WTC11 (cell line): ENCODE measurements around the gene MRTFB. TPM values are rescaled to one million over a fixed set of nuclear protein-coding genes. Genes with fewer than 3 reads are reported as not detected.

ENCODE experiments used
- ATAC-seq: fragments of 200-7000 bp; cut with Tn5 transposase; 2 replicates; pipeline ENCODE4 v1.10.0; 2021; ENCODE audit warnings: mild to moderate bottlenecking, moderate library complexity
- CTCF ChIA-PET: fragments of 300-600 bp; sonication (Branson Sonifier 250); formaldehyde crosslinking; loops from one replicate; lab custom pipeline; 2021; ENCODE audit warnings: antibody characterized with exemption; lab: Charles Lee
- POLR2A ChIA-PET: fragments of 350-600 bp; sonication (Branson Sonifier 250); formaldehyde crosslinking; loops from one replicate; lab custom pipeline; 2021; ENCODE audit warnings: antibody characterized with exemption; lab: Charles Lee
- DNase-seq: peaks from one replicate; pipeline ENCODE4 v3.0.0; 2021; ENCODE audit warnings: low spot score
- H3K27ac Mint-ChIP-seq: 2 replicates; pipeline ENCODE4 v1.8.0; 2021; ENCODE audit warnings: mixed read lengths
- H3K27me3 Mint-ChIP-seq: 2 replicates; pipeline ENCODE4 v1.8.0; 2021; ENCODE audit warnings: low read depth, mild to moderate bottlenecking, moderate library complexity, mixed read lengths
- H3K36me3 Mint-ChIP-seq: 2 replicates; pipeline ENCODE4 v1.8.0; 2021; ENCODE audit warnings: mixed read lengths
- H3K4me1 Mint-ChIP-seq: 2 replicates; pipeline ENCODE4 v1.8.0; 2022; ENCODE audit warnings: mixed read lengths
- H3K4me3 Mint-ChIP-seq: 2 replicates; pipeline ENCODE4 v1.8.0; 2021; ENCODE audit warnings: mild to moderate bottlenecking, moderate library complexity, mixed read lengths
- H3K9me3 Mint-ChIP-seq: 2 replicates; pipeline ENCODE4 v1.8.0; 2021; ENCODE audit warnings: mixed read lengths
- ATF6 ChIP-seq: sonication (generic); formaldehyde crosslinking; IDR thresholded peaks from 2 replicates; pipeline ENCODE4 v1.8.1; 2023; ENCODE audit warnings: mild to moderate bottlenecking, missing genetic modification reagents
- CDX4 ChIP-seq: fragments of 250-450 bp; sonication (Bioruptor Pico); IDR thresholded peaks from 2 replicates; pipeline ENCODE4 v1.9.0; 2021; ENCODE audit warnings: moderate library complexity, mild to moderate bottlenecking, inconsistent platforms, borderline replicate concordance
- EMX1 ChIP-seq: fragments of 250-450 bp; sonication (Bioruptor Pico); IDR thresholded peaks from 2 replicates; pipeline ENCODE4 v1.8.0; 2021; ENCODE audit warnings: mild to moderate bottlenecking
- ESRRA ChIP-seq: sonication (generic); formaldehyde crosslinking; IDR thresholded peaks from 2 replicates; pipeline ENCODE4 v1.8.1; 2022; ENCODE audit warnings: mild to moderate bottlenecking, missing genetic modification reagents, borderline replicate concordance
- ETV6 ChIP-seq: sonication (generic); formaldehyde crosslinking; IDR thresholded peaks from 2 replicates; pipeline ENCODE4 v1.8.1; 2022; ENCODE audit warnings: mild to moderate bottlenecking, missing genetic modification reagents
- MYBL2 ChIP-seq: sonication (generic); formaldehyde crosslinking; IDR thresholded peaks from 2 replicates; pipeline ENCODE4 v1.8.1; 2023; ENCODE audit warnings: mild to moderate bottlenecking, moderate library complexity, missing genetic modification reagents
- PRDM15 ChIP-seq: sonication (generic); formaldehyde crosslinking; IDR thresholded peaks from 2 replicates; pipeline ENCODE4 v1.8.0; 2022; ENCODE audit warnings: missing genetic modification reagents
- RELA ChIP-seq: sonication (generic); formaldehyde crosslinking; IDR thresholded peaks from 2 replicates; pipeline ENCODE4 v1.8.1; 2022; ENCODE audit warnings: missing genetic modification reagents, mild to moderate bottlenecking, borderline replicate concordance
- ZNF263 ChIP-seq: sonication (generic); formaldehyde crosslinking; IDR thresholded peaks from 2 replicates; pipeline ENCODE4 v1.8.1; 2022; ENCODE audit warnings: low read depth, mild to moderate bottlenecking, moderate library complexity, missing genetic modification reagents
- ZNF396 ChIP-seq: fragments of 250-450 bp; sonication (Bioruptor Pico); IDR thresholded peaks from 2 replicates; pipeline ENCODE4 v1.8.0; 2021; ENCODE audit warnings: mild to moderate bottlenecking, moderate library complexity, borderline replicate concordance
- ZNF512 ChIP-seq: sonication (generic); formaldehyde crosslinking; IDR thresholded peaks from 2 replicates; pipeline ENCODE4 v1.8.1; 2022; ENCODE audit warnings: missing genetic modification reagents, borderline replicate concordance
- total RNA-seq: library from RNA; stranded (reverse); gene quantifications from 3 replicates; pipeline ENCODE4 v1.2.3, GENCODE V29; 2021
- TF ChIP-seq, protein P1 (sequence below): sonication (generic); formaldehyde crosslinking; IDR thresholded peaks from 2 replicates; pipeline ENCODE4 v1.8.0; 2023; ENCODE audit warnings: mild to moderate bottlenecking, missing genetic modification reagents
- TF ChIP-seq, protein P2 (sequence below): sonication (generic); formaldehyde crosslinking; conservative IDR thresholded peaks from 2 replicates; pipeline ENCODE4 v1.8.1; 2023; ENCODE audit warnings: mild to moderate bottlenecking, low read depth, missing genetic modification reagents, moderate library complexity

The MRTFB gene
- total RNA-seq, 1 experiment from 2014 or later, result 30.8 TPM

DNA sequence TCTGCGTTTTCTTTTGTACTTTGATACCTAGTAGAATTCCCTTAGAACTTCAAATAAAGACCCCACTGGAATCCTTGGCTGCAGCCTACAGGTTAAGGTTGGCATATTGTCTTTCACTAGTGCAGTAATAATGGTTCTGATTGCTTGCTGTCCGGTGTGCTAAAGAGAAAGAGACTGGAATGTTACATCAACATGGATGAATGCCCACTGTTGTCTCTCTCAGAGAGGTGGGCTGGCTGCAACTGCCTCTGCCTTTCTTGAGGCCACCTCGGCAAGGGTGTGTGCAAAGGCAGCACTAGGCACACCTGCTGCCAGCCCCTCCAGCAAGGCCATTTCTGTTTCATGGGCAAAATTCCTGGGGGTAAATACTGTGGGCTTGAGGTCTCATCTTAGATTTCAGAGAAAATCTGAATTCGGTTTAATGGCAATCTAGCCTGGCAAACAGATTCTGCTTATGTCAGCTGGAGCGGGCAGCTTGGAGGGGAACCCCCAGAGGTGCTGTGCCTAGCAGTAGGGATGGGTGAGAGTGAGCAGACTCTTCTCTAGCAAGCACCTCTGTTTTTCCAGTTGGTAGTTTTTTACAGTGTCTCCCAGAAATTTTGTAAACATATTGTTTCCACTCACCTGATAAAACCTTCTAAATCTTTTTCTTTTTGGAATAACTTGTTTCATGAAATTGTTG lies 54.0 kb downstream of the MRTFB start (continued):
- TF ChIP-seq PRDM15 (CRISPR knock-in tag) (no peak), ZNF512 (CRISPR knock-in tag) (no peak), ETV6 (no peak), ZNF396 (CRISPR knock-in tag) (no peak), ESRRA (CRISPR knock-in tag) (no peak), CDX4 (CRISPR knock-in tag) (no peak)
- TF ChIP-seq, protein P1, sequence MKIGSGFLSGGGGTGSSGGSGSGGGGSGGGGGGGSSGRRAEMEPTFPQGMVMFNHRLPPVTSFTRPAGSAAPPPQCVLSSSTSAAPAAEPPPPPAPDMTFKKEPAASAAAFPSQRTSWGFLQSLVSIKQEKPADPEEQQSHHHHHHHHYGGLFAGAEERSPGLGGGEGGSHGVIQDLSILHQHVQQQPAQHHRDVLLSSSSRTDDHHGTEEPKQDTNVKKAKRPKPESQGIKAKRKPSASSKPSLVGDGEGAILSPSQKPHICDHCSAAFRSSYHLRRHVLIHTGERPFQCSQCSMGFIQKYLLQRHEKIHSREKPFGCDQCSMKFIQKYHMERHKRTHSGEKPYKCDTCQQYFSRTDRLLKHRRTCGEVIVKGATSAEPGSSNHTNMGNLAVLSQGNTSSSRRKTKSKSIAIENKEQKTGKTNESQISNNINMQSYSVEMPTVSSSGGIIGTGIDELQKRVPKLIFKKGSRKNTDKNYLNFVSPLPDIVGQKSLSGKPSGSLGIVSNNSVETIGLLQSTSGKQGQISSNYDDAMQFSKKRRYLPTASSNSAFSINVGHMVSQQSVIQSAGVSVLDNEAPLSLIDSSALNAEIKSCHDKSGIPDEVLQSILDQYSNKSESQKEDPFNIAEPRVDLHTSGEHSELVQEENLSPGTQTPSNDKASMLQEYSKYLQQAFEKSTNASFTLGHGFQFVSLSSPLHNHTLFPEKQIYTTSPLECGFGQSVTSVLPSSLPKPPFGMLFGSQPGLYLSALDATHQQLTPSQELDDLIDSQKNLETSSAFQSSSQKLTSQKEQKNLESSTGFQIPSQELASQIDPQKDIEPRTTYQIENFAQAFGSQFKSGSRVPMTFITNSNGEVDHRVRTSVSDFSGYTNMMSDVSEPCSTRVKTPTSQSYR (CRISPR knock-in tag), result no peak
- TF ChIP-seq, protein P2, sequence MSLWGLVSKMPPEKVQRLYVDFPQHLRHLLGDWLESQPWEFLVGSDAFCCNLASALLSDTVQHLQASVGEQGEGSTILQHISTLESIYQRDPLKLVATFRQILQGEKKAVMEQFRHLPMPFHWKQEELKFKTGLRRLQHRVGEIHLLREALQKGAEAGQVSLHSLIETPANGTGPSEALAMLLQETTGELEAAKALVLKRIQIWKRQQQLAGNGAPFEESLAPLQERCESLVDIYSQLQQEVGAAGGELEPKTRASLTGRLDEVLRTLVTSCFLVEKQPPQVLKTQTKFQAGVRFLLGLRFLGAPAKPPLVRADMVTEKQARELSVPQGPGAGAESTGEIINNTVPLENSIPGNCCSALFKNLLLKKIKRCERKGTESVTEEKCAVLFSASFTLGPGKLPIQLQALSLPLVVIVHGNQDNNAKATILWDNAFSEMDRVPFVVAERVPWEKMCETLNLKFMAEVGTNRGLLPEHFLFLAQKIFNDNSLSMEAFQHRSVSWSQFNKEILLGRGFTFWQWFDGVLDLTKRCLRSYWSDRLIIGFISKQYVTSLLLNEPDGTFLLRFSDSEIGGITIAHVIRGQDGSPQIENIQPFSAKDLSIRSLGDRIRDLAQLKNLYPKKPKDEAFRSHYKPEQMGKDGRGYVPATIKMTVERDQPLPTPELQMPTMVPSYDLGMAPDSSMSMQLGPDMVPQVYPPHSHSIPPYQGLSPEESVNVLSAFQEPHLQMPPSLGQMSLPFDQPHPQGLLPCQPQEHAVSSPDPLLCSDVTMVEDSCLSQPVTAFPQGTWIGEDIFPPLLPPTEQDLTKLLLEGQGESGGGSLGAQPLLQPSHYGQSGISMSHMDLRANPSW (CRISPR knock-in tag), result no peak

GRCh38 chr16:14125708-14126107 lies 54.6 kb downstream of the MRTFB start:
- POLR2A ChIA-PET, result interaction anchor here (0.5 to 1.0 kb wide), 2 partner anchors 19 to 170 kb away, joined by 3 read pairs; no protein-coding TSS in a partner anchor

More at GRCh38 chr16:14125708-14126107, 54.6 kb downstream of the MRTFB start:
- CTCF ChIA-PET, result interaction anchor here (0.8 kb wide), 1 partner anchor 13 kb away, joined by 3 read pairs; no protein-coding TSS in a partner anchor
- DNase-seq, result no peak
- Mint-ChIP-seq H3K36me3 (peaks cover 3% of the 10 kb centered on the region; the same call in 1 of the 2 replicates), H3K27ac (0 out of 2 replicates have a peak overlapping the region, but pooled peaks have one; percentile 10), H3K4me1 (peaks cover 23% of the 10 kb centered on the region), H3K27me3 (no peaks in the 10 kb centered on the region), H3K4me3 (no peak overlapping the region)
- ATAC-seq, result no peak
- TF ChIP-seq MYBL2, result no peak
- TF ChIP-seq EMX1 (CRISPR knock-in tag), result no peak
- no peak for TF ChIP-seq RELA (CRISPR knock-in tag)
- no peak for TF ChIP-seq ATF6 (CRISPR knock-in tag)
- no peak for TF ChIP-seq ZNF263 (CRISPR knock-in tag)
- TF ChIP-seq ZNF512 (CRISPR knock-in tag), result no peak
- TF ChIP-seq, all 79 proteins: peak for 0
- peaks cover 4% of the 10 kb centered on the region for H3K9me3 Mint-ChIP-seq
